Non-pigmented ciliary epithelial cell (primary cell): ENCODE measurements around the gene COMT.
"Not testable (repeated sequence)": the region's sequence is repeated elsewhere in the genome, so short reads cannot be mapped to it uniquely, and the experiment has no call there.

ENCODE experiments used
- DNase-seq: peaks from one replicate; pipeline ENCODE4 v3.0.0-alpha.2; 2010; ENCODE audit warnings: low read depth

COMT gene

DNA sequence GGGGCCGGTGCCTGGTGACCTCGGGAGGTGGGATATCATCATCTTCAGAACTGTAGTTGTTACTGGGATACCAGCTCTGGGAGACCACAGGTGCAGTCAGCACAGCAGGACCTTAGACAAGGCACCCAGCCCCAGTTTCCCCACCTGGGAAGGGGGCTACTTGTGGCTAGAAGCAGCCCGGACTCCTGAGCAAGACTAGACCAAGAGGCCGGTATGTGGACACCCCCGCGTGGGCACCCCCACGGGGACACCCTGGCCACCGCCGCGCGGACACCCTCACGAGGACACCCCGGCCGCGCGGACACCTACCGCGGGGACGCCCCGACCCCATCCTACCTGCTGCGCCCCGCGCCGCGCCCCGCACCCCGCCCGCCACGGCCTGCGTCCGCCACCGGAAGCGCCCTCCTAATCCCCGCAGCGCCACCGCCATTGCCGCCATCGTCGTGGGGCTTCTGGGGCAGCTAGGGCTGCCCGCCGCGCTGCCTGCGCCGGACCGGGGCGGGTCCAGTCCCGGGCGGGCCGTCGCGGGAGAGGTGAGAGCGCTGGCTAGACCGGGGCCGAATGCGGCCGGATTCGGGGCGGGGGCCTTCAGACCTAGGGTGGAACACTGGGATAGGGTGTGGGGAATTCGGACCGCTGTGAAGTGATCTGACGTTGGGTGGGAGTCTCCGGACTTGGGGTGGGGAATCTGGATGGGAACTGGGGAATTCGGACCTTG is at the start of gene COMT, which contains the start of gene TXNRD2:
Gene COMT (plus strand): TSS at position 408 of the 718 bp plus-strand sequence. CDS start 20,755 bp downstream, outside the sequence.
Gene TXNRD2 (minus strand): TSS at position 454 of the 718 bp plus-strand sequence. CDS start 15 bp downstream, at position 439.
- no peak for DNase-seq

GRCh38 chr22:19892257-19892879 is 49.2 kb upstream of the COMT start:
- no peak for DNase-seq

DNA sequence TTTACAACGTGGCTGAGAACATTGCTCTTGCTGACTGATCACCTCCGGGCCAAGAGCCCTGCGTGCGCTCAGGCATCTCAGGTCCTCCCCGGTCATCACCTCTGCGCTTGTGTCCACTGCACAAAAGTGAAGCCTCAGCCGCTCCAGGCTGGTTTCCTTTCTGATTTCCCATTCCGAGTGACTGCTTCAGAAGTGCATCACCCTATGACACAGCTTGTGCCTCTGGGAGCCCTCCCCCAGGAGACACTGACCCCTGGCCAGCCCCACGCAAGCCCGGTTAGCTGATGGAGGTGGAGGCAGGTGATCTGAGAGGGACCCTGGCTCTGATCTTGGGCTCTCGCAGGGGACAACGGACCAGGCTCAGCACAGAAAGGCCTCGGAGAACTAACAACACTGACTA is 48.6 kb upstream of the COMT start:
- DNase-seq: no peak

- no peak for DNase-seq
These were observed 48.2 kb upstream of the COMT start for GRCh38 chr22:19893363-19893762.

DNA sequence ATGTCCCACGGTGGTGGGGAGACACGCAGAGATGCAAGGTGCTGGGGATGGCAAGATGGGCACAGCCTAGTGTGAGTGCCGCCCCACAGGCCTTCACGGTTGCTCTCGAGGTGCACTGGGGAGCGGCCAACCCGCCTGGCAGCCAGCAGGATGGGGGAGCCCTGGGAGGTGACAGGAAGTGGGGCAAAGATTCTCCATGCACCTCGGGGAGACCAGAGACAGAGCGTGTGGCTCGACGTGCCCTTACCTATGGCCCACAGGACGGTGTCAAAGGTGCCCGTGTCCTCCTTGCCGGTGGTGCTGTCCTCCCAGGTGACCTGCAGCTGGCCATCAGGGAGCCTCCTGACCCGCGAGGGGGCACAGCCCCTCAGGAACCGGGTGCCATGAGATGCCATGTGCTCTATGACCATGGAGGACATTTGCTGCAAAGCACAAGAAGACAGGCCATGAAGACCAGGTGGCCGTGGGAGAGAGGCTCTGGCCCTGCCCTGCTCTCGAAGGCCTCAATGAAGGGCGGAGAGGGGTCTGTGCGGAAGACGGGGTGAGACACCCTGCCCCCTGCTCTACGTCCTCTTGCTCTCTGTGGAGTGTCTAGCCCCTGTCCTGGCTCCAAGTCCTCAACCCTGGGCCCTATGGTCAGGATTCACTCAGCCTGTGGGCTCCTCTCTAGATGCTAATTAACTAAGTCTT is 46.3 kb upstream of the COMT start:
- no peak for DNase-seq

GRCh38 chr22:19896665-19897355 is 44.8 kb upstream of the COMT start:
- no peak for DNase-seq

DNA sequence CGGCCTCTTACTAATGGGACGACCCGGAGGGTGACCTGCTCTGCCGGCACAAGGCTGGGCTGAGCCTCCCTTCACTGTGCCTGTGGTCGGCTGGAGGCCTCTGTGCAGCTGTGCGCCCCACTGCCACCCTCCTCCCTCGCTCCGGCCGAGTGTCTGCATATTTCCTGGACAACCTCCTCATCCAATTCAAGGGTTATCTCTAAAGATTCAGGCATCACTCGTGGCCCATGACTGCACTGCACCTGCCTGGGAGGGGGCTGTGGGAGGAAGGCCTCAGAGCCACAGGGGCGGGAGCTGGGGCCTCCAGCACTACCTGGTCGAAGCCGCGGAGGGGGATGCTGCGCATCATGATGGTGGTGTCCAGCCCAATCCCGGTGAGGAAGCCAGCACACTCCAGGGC is 43.8 kb upstream of the COMT start:
- DNase-seq: no peak

DNA sequence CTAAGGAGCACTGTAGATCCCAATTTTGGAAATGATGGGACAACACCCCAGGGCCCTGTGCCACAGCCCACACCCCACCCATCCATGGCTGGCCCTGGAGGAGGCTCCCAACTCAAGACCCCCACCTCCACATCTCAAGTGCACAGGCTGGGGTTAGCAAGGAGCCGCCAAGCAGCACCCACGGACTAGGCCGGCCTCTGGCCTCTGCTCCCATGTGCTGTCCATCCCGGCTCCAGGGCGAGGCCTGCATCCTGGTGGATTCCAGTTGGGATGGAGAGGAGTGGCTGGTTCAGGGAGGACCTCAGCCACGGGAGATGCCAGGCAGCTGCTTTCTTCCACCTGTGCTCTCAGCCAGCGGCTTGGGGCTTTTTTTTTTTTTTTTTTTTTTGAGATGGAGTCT is 43.4 kb upstream of the COMT start:
- DNase-seq: no peak

- DNase-seq: no peak
These were observed 42.6 kb upstream of the COMT start for GRCh38 chr22:19898831-19899567.

GRCh38 chr22:19900707-19901436 is 40.7 kb upstream of the COMT start:
- DNase-seq: no peak

DNA sequence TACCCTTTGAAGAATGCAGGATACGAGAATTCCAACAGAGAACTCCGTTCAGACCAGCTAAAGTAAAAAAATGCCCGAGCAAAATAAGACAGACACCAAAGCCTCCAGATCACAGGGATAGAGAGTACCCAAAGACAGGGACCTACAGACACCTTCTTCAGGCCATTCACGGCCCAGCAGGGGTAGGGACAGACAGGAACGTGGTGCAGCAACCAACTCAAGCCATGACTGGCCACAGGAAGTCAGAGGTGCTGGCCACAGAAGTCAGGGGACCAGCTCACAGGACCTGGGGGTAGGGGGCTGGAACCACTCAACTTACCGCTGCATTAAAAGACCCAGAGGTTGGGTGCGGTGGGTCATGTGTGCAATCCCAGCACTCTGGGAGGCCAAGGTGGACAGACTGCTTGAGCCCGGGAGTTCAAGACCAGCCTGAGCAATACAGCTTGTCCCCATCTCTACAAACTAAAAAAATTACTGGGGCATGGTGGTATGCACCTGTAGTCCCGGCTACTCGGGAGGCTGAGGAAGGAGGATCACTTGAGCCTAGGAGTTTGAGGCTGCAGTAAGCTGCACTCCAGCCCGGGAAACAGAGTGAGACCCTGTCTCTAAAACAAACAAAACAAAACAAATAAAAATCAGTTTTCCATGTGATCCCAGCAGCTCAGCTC is 39.9 kb upstream of the COMT start:
- no peak for DNase-seq

DNA sequence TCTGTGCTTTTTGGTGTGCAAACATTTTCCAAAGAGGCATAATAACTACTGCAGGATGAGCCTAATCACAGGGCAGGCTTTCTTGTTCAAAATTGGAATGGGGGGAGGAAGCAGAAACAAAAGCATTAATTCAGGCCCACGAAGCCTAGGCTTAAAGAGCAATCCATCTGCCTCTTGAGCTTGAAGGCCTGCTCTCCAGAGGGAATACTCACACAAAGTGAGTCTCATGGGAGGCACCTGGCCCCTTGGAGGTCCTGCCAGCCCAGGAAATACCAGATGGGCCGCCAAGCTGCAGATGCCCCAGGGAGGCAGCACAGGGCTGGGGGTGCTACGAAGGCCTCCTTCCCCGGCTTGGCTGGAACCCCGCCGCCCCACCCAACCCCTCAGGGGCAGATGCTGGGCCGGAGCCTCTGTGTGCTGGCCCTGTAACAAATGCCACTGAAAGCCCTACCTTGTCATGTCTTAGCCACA is 39.3 kb upstream of the COMT start:
- DNase-seq: no peak

DNA sequence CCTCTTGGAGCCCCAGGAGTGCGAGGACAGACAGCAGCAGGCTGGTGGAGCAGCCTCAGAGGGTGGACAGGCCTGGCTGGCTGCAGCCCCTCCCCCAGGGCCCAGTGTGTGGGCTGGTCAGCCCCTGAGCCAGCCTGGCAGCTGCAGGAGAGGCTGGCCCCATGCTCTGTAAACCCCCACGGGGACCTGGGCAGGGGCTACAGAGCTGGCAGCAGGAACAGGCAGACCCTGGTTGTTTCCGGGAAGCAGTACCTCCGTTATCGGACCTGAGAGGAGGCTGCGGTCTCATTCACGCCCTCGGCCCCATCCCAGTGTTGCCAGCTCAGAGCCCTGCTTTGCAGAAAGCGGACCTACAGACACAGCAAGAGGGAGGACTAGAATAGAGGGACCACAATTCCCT is 38.5 kb upstream of the COMT start:
- DNase-seq: no peak

GRCh38 chr22:19903513-19903912 is 38.1 kb upstream of the COMT start:
- DNase-seq: no peak

- no peak for DNase-seq
These were observed 37.3 kb upstream of the COMT start for GRCh38 chr22:19904174-19904856.

- DNase-seq: no peak
These were observed 36.6 kb upstream of the COMT start for GRCh38 chr22:19904935-19905334.

- DNase-seq: no peak
These were observed 36.0 kb upstream of the COMT start for GRCh38 chr22:19905347-19906276.

DNA sequence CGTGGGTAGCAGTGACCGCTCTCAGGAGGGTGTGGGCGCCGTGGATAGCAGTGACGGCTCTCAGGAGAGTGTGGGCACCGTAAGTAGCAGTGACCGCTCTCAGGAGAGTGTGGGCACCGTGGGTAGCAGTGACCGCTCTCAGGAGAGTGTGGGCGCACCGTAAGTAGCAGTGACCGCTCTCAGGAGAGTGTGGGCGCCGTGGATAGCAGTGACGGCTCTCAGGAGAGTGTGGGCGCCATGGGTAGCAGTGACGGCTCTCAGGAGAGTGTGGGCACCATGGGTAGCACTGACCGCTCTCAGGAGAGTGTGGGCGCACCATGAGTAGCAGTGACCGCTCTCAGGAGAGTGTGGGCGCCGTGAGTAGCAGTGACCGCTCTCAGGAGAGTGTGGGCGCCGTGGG is 34.7 kb upstream of the COMT start:
- not testable (repeated sequence) for DNase-seq

GRCh38 chr22:19907902-19908301 is 33.7 kb upstream of the COMT start:
- DNase-seq: not testable (repeated sequence)
